KOPT-K1 (cell line): Measurements from ENCODE around the gene RAC2.

ENCODE experiments used
- H3K27ac ChIP-seq: fragments of 200-600 bp; sonication (generic); 2 replicates; pipeline ENCODE4 v1.5.1; 2016; ENCODE audit warnings: antibody characterized with exemption, mild to moderate bottlenecking, low read depth, low read length; ENCODE audit not compliant: poor library complexity, severe bottlenecking
- H3K36me3 ChIP-seq: fragments of 200-600 bp; sonication (generic); 2 replicates; pipeline ENCODE4 v1.5.1; 2017; ENCODE audit warnings: antibody characterized with exemption, mild to moderate bottlenecking, low read length, moderate library complexity; ENCODE audit not compliant: insufficient read depth
- H3K9me3 ChIP-seq: fragments of 200-600 bp; sonication (generic); 2 replicates; pipeline ENCODE4 v1.5.1; 2017; ENCODE audit warnings: antibody characterized with exemption, low read length, mild to moderate bottlenecking; ENCODE audit not compliant: insufficient read depth, poor library complexity, severe bottlenecking

Gene RAC2

DNA sequence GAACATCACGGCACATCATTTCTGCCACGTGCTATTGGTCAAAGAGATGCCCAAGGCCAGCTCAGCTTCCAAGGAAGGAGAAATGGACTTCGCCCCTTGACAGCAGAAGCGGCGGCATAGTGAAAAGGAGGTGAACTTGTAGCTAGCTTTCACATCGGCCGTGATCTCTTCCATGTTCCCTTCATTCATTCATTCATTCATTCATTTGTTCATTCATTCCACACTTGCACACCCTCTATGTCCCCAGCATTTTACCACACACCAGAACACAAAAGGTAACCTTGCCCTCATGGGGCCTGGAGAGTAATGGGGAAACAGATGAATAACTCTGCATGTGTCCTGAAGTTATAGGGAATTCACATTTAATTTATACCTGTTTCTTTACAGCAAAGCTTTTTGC is 37.1 kb upstream of the RAC2 start:
- Histone ChIP-seq H3K27ac (no peak overlapping the region), H3K9me3 (no peaks in the 10 kb centered on the region)

DNA sequence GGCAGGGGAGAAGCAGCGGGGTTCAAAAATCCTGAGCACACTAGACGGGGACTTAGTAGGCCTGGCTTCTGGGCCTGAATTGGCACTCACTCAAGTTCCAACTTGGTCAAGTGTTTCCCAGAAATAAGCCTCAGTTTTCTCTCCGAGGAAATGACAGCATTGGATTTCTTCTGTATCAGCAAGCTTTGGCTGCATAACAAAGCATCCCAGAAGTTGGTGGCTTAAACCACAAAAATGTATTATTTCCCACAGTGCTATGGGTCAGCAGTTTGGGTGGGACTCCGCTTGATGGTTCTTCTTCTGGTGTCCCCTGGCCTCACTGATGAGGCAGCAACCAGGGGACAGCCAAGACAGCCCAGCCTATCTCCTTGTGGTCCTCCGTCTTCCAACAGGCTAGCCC is 36.6 kb upstream of the RAC2 start:
- H3K9me3 ChIP-seq, result no peaks in the 10 kb centered on the region
- no peaks in the 10 kb centered on the region for H3K36me3 ChIP-seq
- H3K27ac ChIP-seq, result no peak overlapping the region

More for the DNA sequence above, 37.1 kb upstream of the RAC2 start:
- H3K36me3 ChIP-seq, result no peaks in the 10 kb centered on the region

DNA sequence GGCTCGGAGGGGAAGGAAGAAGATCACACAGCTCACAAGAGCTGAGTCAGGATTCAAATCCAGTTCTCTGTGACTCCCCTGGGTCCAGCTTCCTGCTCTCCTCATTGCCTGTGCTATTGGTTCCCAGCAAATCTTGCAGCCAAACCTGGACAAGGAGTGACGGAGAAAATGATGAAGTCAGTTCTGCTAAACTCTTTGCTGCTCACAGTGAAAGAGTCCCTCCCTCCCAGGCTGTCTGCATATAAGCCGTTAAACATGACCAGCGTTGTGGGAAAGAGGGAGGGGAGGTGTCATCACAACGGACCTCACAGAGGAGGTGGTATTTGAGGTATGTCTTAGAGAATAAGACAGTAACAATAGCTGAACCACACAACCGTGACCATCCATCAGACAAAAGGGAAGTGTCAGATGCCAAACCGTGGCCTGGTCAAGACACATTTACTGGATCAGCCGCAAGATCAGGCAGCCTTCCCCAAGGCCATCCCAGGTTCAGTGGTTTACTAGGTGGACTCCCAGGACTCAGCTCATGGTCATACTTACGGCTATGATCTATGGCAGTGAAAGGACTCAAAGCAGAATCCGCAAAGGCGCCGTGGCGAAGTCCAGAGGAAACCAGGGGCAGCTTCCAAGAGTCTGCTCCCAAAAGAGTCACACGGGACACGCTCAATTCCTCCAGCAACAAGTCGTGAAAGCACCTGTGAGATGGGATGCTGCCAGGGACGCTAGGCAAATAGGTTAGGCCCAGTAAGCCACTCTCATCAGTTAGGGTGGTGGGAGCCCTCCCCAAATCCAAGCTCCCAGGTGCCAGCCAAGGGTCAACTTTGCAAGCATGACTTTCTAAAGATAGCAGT is 35.5 kb upstream of the RAC2 start:
- Histone ChIP-seq H3K27ac (no peak overlapping the region), H3K9me3 (no peaks in the 10 kb centered on the region), H3K36me3 (no peaks in the 10 kb centered on the region)

- H3K9me3 ChIP-seq, result no peaks in the 10 kb centered on the region
- H3K27ac ChIP-seq, result no peak overlapping the region
- H3K36me3 ChIP-seq, result no peaks in the 10 kb centered on the region
Measured at GRCh38 chr22:37278261-37278660, 34.2 kb upstream of the RAC2 start.

GRCh38 chr22:37277384-37277783 is 33.3 kb upstream of the RAC2 start:
- Histone ChIP-seq H3K9me3 (no peaks in the 10 kb centered on the region), H3K27ac (no peak overlapping the region), H3K36me3 (no peaks in the 10 kb centered on the region)

GRCh38 chr22:37276776-37277175 is 32.7 kb upstream of the RAC2 start:
- Histone ChIP-seq H3K9me3 (no peaks in the 10 kb centered on the region), H3K36me3 (no peaks in the 10 kb centered on the region), H3K27ac (no peak overlapping the region)

- Histone ChIP-seq H3K9me3 (no peaks in the 10 kb centered on the region), H3K27ac (no peak overlapping the region), H3K36me3 (no peaks in the 10 kb centered on the region)
Measured at GRCh38 chr22:37275622-37276021, 31.6 kb upstream of the RAC2 start.

DNA sequence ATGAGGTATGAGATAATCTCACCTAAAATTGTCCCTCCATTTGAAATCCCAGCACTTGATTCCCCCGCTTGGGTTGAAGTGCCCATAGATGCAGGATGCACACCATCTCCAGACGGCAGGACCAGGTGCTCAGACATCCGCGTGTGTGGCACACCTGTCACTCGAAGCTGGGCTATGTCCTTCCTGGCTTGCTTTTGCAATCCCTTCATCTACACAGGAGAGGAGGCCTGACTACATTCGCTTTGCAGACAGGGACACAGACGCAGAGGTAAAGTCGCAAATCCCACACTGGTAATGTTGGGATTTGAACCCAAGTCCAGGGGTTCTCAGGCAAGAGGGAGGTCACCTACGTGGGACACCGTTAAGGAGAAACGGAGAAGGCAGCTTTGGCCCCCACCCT is 31.1 kb upstream of the RAC2 start:
- H3K36me3 ChIP-seq, result no peaks in the 10 kb centered on the region
- no peaks in the 10 kb centered on the region for H3K9me3 ChIP-seq
- H3K27ac ChIP-seq, result no peak overlapping the region

- Histone ChIP-seq H3K36me3 (no peaks in the 10 kb centered on the region), H3K27ac (no peak overlapping the region), H3K9me3 (no peaks in the 10 kb centered on the region)
Measured at GRCh38 chr22:37274380-37274862, 30.4 kb upstream of the RAC2 start.

- Histone ChIP-seq H3K9me3 (no peaks in the 10 kb centered on the region), H3K27ac (no peak overlapping the region), H3K36me3 (no peaks in the 10 kb centered on the region)
Measured at GRCh38 chr22:37273846-37274225, 29.8 kb upstream of the RAC2 start.

- H3K36me3 ChIP-seq, result no peaks in the 10 kb centered on the region
- H3K9me3 ChIP-seq, result no peaks in the 10 kb centered on the region
- H3K27ac ChIP-seq, result no peak overlapping the region
Measured at GRCh38 chr22:37273126-37273845, 29.2 kb upstream of the RAC2 start.

GRCh38 chr22:37270928-37271650 is 27.0 kb upstream of the RAC2 start:
- Histone ChIP-seq H3K9me3 (no peaks in the 10 kb centered on the region), H3K27ac (no peak overlapping the region), H3K36me3 (no peaks in the 10 kb centered on the region)

- Histone ChIP-seq H3K36me3 (no peaks in the 10 kb centered on the region), H3K9me3 (no peaks in the 10 kb centered on the region), H3K27ac (no peak overlapping the region)
Measured at GRCh38 chr22:37269936-37270678, 26.0 kb upstream of the RAC2 start.

DNA sequence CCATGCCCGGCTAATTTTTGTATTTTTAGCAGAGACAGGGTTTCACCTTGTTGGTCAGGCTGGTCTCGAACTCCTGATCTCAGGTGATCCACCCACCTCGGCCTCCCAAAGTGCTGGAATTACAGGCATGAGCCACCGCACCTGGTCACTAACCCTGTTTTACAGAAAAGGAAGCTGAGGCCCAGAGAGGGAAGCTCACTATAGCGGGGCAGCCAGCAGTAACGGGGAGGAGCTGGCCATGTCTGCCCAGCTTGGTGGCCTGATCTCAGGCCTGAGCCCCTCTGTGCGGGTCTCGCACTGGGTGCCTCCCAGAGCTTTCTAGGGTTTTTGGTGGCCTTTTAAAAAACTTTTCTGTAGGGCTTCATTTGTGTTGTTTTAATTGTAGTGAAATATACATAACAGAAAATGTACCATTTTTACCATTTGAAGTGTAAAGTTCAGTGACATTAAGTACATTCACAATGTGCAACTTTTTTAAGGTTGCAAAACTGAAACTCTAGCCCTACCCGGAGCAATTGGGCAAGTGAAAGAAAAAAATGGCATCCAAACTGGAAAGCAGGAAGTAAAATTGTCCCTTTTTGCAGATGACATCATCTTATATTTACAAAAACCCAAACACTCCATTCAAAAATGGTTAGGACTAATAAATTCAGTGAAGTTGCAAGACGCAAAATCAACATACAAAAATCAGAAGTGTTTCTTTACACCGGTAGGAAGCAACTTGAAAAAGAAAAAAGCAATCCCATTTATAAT is 23.8 kb upstream of the RAC2 start:
- H3K27ac ChIP-seq, result no peak overlapping the region
- H3K9me3 ChIP-seq, result peaks cover 15% of the 10 kb centered on the region
- no peaks in the 10 kb centered on the region for H3K36me3 ChIP-seq
